CD14-positive monocyte (primary cell): ENCODE measurements around the gene ADGRL3. TPM values are rescaled to one million over a fixed set of nuclear protein-coding genes. Genes with fewer than 3 reads are reported as not detected.
"Not testable (repeated sequence)": the region's sequence is repeated elsewhere in the genome, so short reads cannot be mapped to it uniquely, and the experiment has no call there.

Experiments used
- DNase-seq, 3 donors: peaks; one replicate each; pipeline ENCODE4 v3.0.0-alpha.2; 2011 to 2022
- H2AFZ ChIP-seq: 2 replicates; pipeline ENCODE4 v1.6.0; 2012; ENCODE audit warnings: mild to moderate bottlenecking, low read depth, low read length, inconsistent platforms; ENCODE audit not compliant: insufficient read depth, poor library complexity, severe bottlenecking
- H3K27ac ChIP-seq, 2 donors: 1 replicate in 1 of 2; 2 replicates in 1 of 2; pipeline ENCODE4 v1.5.1; 2012 to 2013; ENCODE audit warnings: low read length in 2 of 2, control low read depth in 1 of 2, inconsistent platforms in 1 of 2, low read depth in 1 of 2, mild to moderate bottlenecking in 1 of 2
- H3K27me3 ChIP-seq, 2 donors: one replicate each; pipeline versions ENCODE4 v1.6.0 to v1.6.1; 2011 to 2013; ENCODE audit warnings: low read length in 2 of 2; ENCODE audit not compliant: control insufficient read depth in 2 of 2, insufficient read depth in 2 of 2
- H3K36me3 ChIP-seq, 2 donors: replicated peaks in 1 of 2; 1 replicate in 1 of 2; 2 replicates in 1 of 2; pipeline versions ENCODE4 v1.5.1 to v1.6.1; 2012 to 2013; ENCODE audit warnings: low read length in 2 of 2, control low read depth in 1 of 2, inconsistent platforms in 1 of 2, mild to moderate bottlenecking in 1 of 2; ENCODE audit not compliant: insufficient read depth in 2 of 2, control insufficient read depth in 1 of 2
- H3K4me1 ChIP-seq, 2 donors: 1 replicate in 1 of 2; 2 replicates in 1 of 2; pipeline versions ENCODE4 v1.5.1 to v1.6.1; 2012 to 2013; ENCODE audit warnings: low read length in 2 of 2, control low read depth in 1 of 2, inconsistent platforms in 1 of 2, mild to moderate bottlenecking in 1 of 2, moderate library complexity in 1 of 2; ENCODE audit not compliant: insufficient read depth in 2 of 2, control insufficient read depth in 1 of 2
- H3K4me2 ChIP-seq: replicated peaks from 2 replicates; pipeline ENCODE3; 2012; ENCODE audit warnings: low read length, moderate library complexity, mild to moderate bottlenecking; ENCODE audit not compliant: poor library complexity, severe bottlenecking; ENCODE audit errors: extremely low read depth
- H3K4me3 ChIP-seq, 3 experiments: fragments of 200-600 bp in 1 of 3; sonication (generic) in 1 of 3; replicated peaks in 1 of 3; 1 replicate in 2 of 3; 2 replicates in 1 of 3; pipeline ENCODE4 v1.5.1; 2011 to 2013; ENCODE audit warnings: low read length in 3 of 3, mild to moderate bottlenecking in 3 of 3, control low read depth in 2 of 3, low read depth in 2 of 3, inconsistent platforms in 1 of 3, moderate library complexity in 1 of 3
- H3K79me2 ChIP-seq: 2 replicates; pipeline ENCODE4 v1.6.0; 2012; ENCODE audit warnings: mild to moderate bottlenecking, control low read depth, inconsistent platforms, low read length, moderate library complexity; ENCODE audit not compliant: insufficient read depth
- H3K9ac ChIP-seq: 2 replicates; pipeline ENCODE4 v1.6.0; 2017; ENCODE audit warnings: low read length, mild to moderate bottlenecking; ENCODE audit not compliant: insufficient read depth, poor library complexity, severe bottlenecking
- H3K9me3 ChIP-seq, 2 donors: replicated peaks in 1 of 2; 1 replicate in 1 of 2; 2 replicates in 1 of 2; pipeline versions ENCODE4 v1.5.1 to v1.6.1; 2012 to 2013; ENCODE audit warnings: low read length in 2 of 2, control low read depth in 1 of 2; ENCODE audit not compliant: control insufficient read depth in 1 of 2, insufficient read depth in 1 of 2
- H4K20me1 ChIP-seq: 2 replicates; pipeline ENCODE4 v1.6.0; 2012; ENCODE audit warnings: mild to moderate bottlenecking, low read length, control low read depth, moderate library complexity; ENCODE audit not compliant: insufficient read depth
- H3K27ac Mint-ChIP-seq, 7 donors: one replicate each; pipeline ENCODE4 v1.8.0; 2020; ENCODE audit warnings: mild to moderate bottlenecking in 7 of 7, mixed read lengths in 7 of 7, moderate library complexity in 6 of 7, inconsistent platforms in 2 of 7
- H3K27me3 Mint-ChIP-seq, 3 donors: one replicate each; pipeline ENCODE4 v1.8.0; 2021 to 2022; ENCODE audit warnings: low read depth in 3 of 3, mild to moderate bottlenecking in 3 of 3, mixed read lengths in 3 of 3, moderate library complexity in 3 of 3, inconsistent platforms in 1 of 3
- H3K36me3 Mint-ChIP-seq, 2 donors: one replicate each; pipeline ENCODE4 v1.8.0; 2020; ENCODE audit warnings: mixed read lengths in 2 of 2, inconsistent platforms in 1 of 2, mild to moderate bottlenecking in 1 of 2
- H3K4me1 Mint-ChIP-seq: one replicate; pipeline ENCODE4 v1.8.0; 2020; ENCODE audit warnings: mild to moderate bottlenecking, mixed read lengths
- H3K4me3 Mint-ChIP-seq, 2 donors: one replicate each; pipeline ENCODE4 v1.8.0; 2020; ENCODE audit warnings: mild to moderate bottlenecking in 2 of 2, mixed read lengths in 2 of 2, moderate library complexity in 1 of 2
- H3K9me3 Mint-ChIP-seq, 7 donors: one replicate each; pipeline ENCODE4 v1.8.0; 2020 to 2022; ENCODE audit warnings: mixed read lengths in 7 of 7, mild to moderate bottlenecking in 6 of 7, moderate library complexity in 6 of 7, inconsistent platforms in 2 of 7
- WGBS: methylation state at CpG from one replicate; pipeline ENCODE4 v1.1.5; 2013; ENCODE audit warnings: missing lambda C conversion rate; ENCODE audit not compliant: insufficient coverage; 5-methylcytosine and 5-hydroxymethylcytosine counted together
- intact Hi-C, 2 donors: fragments of 100-400 bp; cut with micrococcal nuclease; formaldehyde crosslinking; loops; one replicate each; pipeline versions ENCODE4 v1.15.0 to v1.15.1; 2023
- polyA plus RNA-seq, 3 donors: library from polyadenylated mRNA; depleted of rRNA in 1 of 3; unstranded in 2 of 3; stranded (reverse) in 1 of 3; fragments of 300-500 nt in 2 of 3; fragments of >200 nt in 1 of 3; fragmentation: Illumina TruSeq in 2 of 3; gene quantifications; 1 replicate in 2 of 3; 2 replicates in 1 of 3; pipeline ENCODE4 v1.2.3, GENCODE V29; 2012 to 2021
- TF ChIP-seq, protein P1 (sequence below): fragments of 200-600 bp; IDR thresholded peaks from one replicate; pipeline ENCODE4 v1.8.0; 2022; ENCODE audit warnings: antibody characterized with exemption, mild to moderate bottlenecking

ADGRL3 gene
- polyA plus RNA-seq, 3 donors: not detected

DNA sequence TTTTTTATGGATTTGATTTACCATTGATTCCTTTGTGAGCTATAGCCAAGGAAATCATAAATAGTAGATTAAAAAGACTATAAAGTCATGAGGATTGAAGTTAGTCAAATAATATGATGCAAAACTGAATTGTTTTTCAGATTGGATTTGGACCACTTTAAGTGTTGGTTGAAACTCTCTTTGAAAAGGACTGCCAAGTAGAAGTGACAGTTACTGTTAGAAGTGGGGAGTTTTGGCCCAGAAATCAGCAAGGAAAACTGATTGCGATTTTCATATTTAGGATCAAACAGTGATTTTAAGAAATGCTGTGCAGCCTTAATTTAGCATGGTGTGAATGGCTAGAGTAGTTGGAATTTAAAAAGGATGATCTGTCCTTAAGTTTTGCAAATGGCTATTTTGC lies 4.9 kb downstream of the ADGRL3 start:
- Histone ChIP-seq H3K9me3 (peaks cover 0 to 20% of the 10 kb centered on the region in 2 donors), H3K9ac (no peak overlapping the region), H3K4me2 (no peak overlapping the region), H3K27me3 (peaks cover 31 to 60% of the 10 kb centered on the region in 2 donors), H3K4me1 (peaks cover 8 to 22% of the 10 kb centered on the region in 2 donors), H3K4me3 (no peak overlapping the region), H4K20me1 (no peaks in the 10 kb centered on the region), H3K27ac (no peak overlapping the region), H3K36me3 (no peaks in the 10 kb centered on the region), H3K79me2 (no peaks in the 10 kb centered on the region), H2AFZ (no peak overlapping the region)
- H3K9me3 Mint-ChIP-seq: peaks cover 0 to 26% (median 9%) of the 10 kb centered on the region in 7 donors
- TF ChIP-seq, protein P1, sequence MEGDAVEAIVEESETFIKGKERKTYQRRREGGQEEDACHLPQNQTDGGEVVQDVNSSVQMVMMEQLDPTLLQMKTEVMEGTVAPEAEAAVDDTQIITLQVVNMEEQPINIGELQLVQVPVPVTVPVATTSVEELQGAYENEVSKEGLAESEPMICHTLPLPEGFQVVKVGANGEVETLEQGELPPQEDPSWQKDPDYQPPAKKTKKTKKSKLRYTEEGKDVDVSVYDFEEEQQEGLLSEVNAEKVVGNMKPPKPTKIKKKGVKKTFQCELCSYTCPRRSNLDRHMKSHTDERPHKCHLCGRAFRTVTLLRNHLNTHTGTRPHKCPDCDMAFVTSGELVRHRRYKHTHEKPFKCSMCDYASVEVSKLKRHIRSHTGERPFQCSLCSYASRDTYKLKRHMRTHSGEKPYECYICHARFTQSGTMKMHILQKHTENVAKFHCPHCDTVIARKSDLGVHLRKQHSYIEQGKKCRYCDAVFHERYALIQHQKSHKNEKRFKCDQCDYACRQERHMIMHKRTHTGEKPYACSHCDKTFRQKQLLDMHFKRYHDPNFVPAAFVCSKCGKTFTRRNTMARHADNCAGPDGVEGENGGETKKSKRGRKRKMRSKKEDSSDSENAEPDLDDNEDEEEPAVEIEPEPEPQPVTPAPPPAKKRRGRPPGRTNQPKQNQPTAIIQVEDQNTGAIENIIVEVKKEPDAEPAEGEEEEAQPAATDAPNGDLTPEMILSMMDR: no peak
- peaks cover 3 to 6% of the 10 kb centered on the region in 2 donors for H3K36me3 Mint-ChIP-seq
- DNase-seq: no peak
- peaks cover 18% of the 10 kb centered on the region for H3K4me1 Mint-ChIP-seq
- H3K27ac Mint-ChIP-seq: no peak overlapping the region
- intact Hi-C loops: no loop called here
- peaks cover 49 to 61% (median 51%) of the 10 kb centered on the region in 3 donors for H3K27me3 Mint-ChIP-seq
- no CpG with 5 or more reads among the region's 1 CpG for WGBS
- H3K4me3 Mint-ChIP-seq: no peak overlapping the region

DNA sequence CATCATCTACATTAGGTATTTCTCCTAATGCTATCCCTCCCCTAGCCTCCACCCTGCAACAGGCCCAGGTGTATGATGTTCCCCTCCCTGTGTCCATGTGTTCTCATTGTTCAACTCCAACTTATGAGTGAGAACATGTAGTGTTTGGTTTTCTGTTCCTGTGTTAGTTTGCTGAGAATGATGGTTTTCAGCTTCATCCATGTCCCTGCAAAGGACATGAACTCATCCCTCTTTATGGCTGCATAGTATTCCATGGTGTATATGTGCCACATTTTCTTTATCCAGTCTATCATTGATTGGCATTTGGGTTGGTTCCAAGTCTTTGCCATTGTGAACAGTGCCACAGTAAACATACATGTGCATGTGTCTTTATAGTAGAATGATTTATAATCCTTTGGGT lies 7.0 kb downstream of the ADGRL3 start:
- H3K4me1 Mint-ChIP-seq, H3K27ac ChIP-seq, H3K4me3 ChIP-seq, H3K4me2 ChIP-seq, H3K4me3 Mint-ChIP-seq, H3K9me3 ChIP-seq, H2AFZ ChIP-seq, H3K79me2 ChIP-seq, H3K4me1 ChIP-seq, H3K36me3 ChIP-seq, H3K36me3 Mint-ChIP-seq, H4K20me1 ChIP-seq, DNase-seq, intact Hi-C loops, H3K9ac ChIP-seq, H3K27ac Mint-ChIP-seq: not testable (repeated sequence)
- H3K27me3 Mint-ChIP-seq: peaks cover 33 to 40% (median 34%) of the 10 kb centered on the region in 3 donors
- peaks cover 20 to 41% of the 10 kb centered on the region in 2 donors for H3K27me3 ChIP-seq
- H3K9me3 Mint-ChIP-seq: peaks cover 0 to 12% (median 2%) of the 10 kb centered on the region in 7 donors
